HS-5 (cell line): ENCODE measurements around the gene FMC1.
"Not testable (repeated sequence)": the region's sequence is repeated elsewhere in the genome, so short reads cannot be mapped to it uniquely, and the experiment has no call there.

ENCODE experiments used
- DNase-seq: peaks from one replicate; pipeline ENCODE4 v3.0.0-alpha.2; 2012; ENCODE audit warnings: low read depth

FMC1 gene

DNA sequence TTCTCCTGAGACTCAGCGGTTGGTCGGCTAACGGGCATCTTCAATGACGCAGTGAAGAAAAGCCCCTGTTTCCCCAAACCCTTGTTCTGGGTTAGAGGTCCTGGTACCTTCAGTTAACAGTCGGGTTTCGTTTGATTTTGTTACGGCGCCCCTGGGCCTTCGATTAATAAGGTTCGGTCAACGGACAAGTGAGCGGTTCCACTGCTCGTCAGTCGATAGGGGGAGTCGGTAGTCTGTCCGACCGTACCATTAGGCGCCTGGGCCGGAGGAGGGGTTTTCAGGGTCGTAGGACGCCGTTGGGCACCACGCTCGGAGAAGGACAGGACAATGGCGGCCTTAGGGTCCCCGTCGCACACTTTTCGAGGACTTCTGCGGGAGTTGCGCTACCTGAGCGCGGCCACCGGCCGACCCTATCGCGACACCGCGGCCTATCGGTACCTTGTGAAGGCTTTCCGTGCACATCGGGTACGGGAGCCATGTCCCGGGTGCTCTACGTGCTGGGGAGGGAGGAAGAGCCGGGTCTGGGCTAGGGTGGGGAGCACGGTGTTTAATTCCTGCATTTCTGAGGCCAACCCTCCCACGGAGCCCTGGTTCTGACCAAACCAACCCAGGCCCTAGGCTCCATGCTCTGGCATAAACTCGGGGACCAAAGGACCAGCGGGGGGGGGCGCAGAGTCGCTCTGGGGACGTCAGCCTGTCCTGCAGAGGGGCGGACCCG, at the start of gene FMC1:
TSS of gene FMC1 (plus strand) at position 280 of the 718 bp plus-strand sequence. CDS start at position 328, 48 bp downstream.
- DNase-seq = peak; percentile 59

DNA sequence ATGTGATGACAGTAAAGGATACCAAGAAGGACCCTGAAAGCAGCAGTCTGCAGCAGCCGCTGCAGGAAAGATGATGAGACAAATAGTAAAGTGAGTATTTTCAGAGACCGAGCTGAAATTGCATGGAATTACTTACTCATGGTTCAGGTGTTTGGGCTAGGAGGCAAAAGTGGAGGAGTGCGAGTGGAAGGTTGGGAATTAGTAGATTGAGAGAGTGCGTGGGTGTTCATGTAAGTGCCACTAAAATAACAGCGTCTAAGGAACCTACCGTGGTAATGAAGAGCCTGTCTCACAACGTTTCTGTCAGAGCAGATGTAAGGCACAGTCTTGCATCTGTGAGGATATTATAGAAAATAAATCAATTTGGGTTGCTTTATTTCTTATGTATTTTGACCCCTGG, 48.3 kb upstream of the FMC1 start:
- no peak for DNase-seq

DNA sequence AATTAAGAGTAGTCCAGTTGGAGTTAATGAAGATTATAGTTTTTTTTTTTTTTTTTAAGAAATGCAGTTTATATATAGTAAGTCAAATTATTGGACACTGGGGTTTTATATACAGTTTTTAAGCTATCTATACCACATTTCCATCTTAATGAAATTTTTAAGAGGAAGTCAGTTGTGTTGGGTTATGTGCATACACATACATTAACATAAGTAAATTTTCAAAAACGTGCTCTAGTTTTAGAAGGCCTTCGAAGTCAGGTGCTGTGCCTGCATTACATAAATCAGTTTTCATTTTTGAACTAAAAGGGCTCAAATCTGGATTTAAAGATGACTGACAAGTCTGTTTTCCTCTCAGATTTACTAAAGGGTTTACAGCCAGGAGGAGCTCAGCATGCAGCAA, 47.6 kb upstream of the FMC1 start:
- no peak for DNase-seq

DNA sequence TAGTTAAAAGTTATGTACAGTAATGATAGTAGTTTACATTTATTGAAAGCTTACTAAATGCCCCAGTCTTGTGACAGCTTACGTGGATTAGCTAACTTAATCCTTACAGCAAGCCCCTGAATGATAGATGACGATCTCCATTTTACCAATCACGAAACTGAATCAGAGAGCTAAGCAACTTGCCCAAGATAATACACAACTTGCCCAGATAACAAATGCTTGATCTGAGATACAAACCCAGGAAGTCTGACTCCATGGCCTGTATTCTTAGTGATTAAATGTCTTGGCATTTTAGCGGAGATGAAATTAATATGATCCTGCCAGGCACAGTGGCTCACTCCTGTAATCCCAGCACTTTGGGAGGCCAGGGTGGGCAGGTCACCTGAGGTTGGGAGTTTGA, 46.9 kb upstream of the FMC1 start:
- DNase-seq = no peak

GRCh38 chr7:139294951-139295575, 46.1 kb upstream of the FMC1 start:
- no peak for DNase-seq

GRCh38 chr7:139297795-139298194, 43.3 kb upstream of the FMC1 start:
- DNase-seq = no peak

DNA sequence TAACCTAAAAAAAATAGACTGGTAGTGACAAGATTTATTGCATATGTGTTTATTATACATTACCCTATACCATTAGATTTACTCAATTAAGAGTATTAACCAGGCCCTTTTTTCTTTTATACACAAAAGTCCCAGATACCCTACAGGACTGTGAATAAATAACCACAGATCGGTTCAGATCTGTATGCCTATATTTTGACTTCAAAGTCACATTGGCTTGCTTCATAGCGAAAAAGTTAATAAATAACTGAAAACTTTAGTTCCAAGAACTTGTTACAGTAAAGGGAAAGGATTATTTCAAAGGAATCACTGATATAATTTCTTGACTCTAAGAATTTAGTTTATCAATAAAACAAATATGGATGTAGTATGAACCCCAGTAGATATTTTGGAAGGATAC, 41.8 kb upstream of the FMC1 start:
- DNase-seq = no peak

- DNase-seq = no peak
These were observed 40.7 kb upstream of the FMC1 start for GRCh38 chr7:139300390-139300789.

DNA sequence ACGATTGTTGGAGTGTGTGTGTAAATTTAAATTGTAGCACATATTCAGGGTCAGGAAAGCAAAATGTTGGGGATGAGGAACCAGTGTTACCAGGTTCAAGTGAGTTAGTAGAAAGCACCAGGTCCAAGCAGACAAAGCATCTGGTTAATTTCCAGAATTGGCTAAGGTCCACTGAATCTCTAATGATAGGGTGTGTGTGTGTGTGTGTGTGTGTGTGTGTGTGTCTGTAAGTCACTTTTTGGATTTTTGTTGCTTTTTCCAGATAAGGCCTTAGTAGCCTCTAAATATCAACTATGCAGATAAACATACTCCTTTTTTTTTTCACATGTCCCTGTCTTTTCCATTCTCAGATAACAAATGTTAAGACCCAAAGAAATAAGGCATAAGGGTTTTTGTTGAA, 36.6 kb upstream of the FMC1 start:
- DNase-seq = no peak

GRCh38 chr7:139317939-139318505, 23.1 kb upstream of the FMC1 start:
- DNase-seq = no peak

DNA sequence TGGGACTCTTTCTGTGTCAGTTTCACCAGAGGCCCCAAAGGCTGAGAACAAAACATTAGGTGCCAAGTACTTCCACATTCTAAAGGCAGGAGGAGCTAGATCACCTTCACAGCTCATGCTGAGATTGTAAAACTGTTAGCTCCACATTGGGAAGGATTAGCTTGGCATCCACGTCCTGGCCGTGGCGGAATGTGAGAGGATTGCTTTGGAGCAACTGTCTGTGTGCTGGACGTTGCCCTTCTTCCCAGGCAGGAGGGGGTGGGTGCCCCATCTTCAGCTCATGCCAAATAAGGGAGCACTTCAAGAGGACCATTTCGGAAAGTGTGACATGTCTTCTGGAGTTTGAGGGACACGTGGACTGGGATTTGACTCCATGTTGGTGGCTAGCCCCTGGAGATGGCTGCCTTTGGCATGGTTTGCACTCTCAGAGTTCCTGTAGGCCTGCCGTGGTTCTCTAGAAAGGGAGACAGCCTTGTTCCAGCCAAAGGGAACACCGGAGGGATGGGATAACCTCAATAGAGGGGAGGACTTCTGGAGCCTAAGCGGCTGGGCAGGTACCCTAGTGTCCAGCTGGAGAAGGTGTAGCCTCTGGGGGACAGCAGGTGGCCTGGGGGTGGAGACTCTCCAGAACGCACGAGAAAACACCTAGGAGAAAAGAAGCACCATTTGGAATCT, 19.9 kb upstream of the FMC1 start:
- no peak for DNase-seq

DNA sequence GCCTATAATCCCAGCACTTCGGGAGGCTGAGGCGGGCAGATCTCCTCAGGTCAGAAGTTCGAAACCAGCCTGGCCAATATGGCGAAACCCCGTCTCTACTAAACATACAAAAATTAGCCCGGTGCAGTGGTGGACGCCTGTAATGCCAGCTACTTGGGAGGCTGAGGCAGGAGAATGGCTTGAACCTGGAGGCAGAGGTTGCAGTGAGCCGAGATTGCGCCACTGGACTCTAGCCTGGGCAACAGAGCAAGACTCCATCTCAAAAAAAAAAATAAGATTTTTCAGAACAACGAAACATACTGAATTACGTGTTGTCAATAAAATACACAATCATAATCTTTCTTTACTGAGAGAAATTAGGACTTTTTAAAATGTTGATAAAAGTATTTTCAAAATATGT, 16.4 kb upstream of the FMC1 start:
- not testable (repeated sequence) for DNase-seq

GRCh38 chr7:139328375-139328774, 12.8 kb upstream of the FMC1 start:
- DNase-seq = peak; percentile 71

DNA sequence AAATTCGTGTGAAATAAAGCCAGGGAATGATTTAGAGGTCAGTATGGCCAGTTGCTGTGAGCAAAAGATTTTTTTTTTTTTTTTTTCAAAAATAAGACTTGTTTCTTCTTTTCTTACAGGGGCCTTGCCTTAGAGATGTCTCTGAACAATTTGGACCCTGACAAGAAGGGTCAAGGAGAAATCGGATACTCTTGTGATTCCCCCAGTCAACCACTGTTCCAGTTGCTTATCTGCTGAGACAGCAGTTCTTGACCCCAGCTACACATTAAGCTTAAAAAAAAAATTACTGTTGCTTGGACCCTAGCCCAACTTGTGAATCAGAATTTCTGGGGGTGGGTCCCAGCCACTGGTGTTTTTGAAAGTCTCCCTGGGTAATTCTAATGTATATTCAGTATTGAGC, 12.0 kb upstream of the FMC1 start:
- DNase-seq = no peak

DNA sequence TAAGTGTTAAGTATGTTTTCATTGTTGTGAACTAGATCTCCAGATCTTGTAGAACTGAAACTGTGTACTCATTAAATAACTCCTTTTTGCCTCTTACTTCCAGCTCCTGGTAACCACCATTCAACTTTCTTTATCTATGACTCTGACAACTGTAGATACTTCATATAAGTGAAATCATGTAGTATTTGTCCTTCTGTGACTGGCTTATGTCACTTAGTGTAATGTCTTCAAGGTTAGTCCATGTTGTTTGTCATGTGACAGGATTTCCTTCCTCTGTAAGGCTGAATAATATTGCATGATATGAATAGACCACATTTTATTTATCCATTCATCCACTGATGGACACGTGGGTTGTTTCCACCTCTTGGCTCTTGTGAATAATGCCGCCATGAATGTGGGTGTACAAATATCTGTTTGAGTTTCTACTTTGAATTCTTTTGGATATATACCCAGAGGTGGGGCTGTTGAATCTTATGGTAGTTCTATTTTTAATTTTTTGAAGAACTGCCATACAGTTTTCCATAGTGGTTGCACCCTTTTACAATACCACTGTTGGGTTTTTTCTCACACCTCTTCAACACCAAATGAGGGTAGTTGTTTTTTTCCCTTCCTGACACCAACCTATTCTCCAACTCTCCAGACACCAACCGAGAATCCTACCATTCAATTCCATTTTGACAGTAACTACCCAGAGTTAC, 10.7 kb upstream of the FMC1 start:
- DNase-seq = no peak

- DNase-seq = no peak
These were observed 8.3 kb upstream of the FMC1 start for GRCh38 chr7:139332697-139333359.

DNA sequence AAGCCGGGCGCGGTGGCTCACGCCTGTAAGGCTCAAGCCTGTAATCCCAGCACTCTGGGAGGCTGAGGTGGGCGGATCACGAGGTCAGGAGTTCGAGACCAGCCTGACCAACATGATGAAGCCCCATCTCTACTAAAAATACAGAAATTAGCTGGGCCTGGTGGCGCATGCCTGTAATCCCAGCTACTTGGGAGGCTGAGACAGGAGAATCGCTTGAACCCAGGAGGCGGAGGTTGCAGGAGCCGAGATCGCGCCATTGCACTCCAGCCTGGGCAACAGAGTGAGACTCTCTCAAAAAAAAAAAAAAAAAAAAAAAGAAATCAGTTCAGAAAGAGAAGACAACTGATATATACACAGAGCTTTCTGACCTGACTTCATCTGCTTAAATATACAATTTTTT, 7.7 kb upstream of the FMC1 start:
- not testable (repeated sequence) for DNase-seq

DNA sequence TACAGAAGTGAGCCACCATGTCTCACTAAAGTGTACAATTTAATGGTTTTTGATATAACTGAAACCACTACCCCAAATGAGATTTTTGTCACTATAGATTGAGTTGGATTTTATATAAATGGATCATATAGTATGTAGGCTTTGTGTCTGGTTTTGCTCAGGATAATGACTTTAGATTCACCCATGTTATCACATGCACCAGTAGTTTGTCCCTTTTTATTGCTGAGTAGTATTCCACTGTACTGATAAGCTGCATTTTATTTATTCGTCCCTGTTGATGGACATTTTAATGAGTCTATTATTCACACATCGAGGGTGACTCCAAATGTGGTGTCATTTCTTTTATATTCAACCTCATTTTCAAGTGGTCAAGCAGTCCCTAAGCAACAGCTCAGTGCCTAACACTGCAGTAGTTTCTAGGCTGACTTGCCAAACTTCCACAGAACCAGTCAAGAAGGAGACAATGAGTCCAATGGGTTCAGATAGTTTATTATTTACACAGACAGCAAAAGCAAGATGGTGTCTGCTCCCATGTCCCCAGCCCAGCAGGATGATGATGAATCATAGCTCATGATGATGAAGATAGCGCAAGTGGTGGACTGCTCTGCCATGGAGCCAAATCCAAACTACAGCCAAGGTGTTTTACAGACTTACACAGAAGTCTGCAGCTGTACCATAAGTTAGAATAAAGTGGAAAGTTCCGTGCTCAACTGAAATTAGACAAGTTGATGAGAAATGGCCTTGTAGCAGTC, 6.6 kb upstream of the FMC1 start:
- DNase-seq = no peak

GRCh38 chr7:139339025-139339424, 2.1 kb upstream of the FMC1 start:
- DNase-seq = no peak

- no peak for DNase-seq
These were observed 1.5 kb upstream of the FMC1 start for GRCh38 chr7:139339698-139340036.
